Endothelial cell of umbilical vein (primary cell): ENCODE measurements around the gene BNC2.

Experiments
- CTCF ChIP-seq, 2 donors: IDR thresholded peaks; 1 replicate in 1 of 2; 2 replicates in 1 of 2; pipeline ENCODE4 v1.5.1; 2011; ENCODE audit warnings: low read length in 2 of 2, mild to moderate bottlenecking in 2 of 2, moderate library complexity in 2 of 2, control low read depth in 1 of 2, inconsistent platforms in 1 of 2, low read depth in 1 of 2; ENCODE audit not compliant: insufficient read depth in 1 of 2; ENCODE audit errors: extremely low read depth in 1 of 2
- EZH2 ChIP-seq: IDR thresholded peaks from 2 replicates; pipeline ENCODE4 v1.6.1; 2012; ENCODE audit warnings: borderline replicate concordance, low read depth, mild to moderate bottlenecking, moderate library complexity, low read length, inconsistent platforms; ENCODE audit not compliant: severe bottlenecking
- FOS ChIP-seq: IDR thresholded peaks from 2 replicates; pipeline ENCODE4 v1.6.1; 2011; ENCODE audit warnings: mild to moderate bottlenecking, low read length, moderate library complexity, borderline replicate concordance; ENCODE audit not compliant: insufficient read depth
- MAX ChIP-seq: IDR thresholded peaks from 2 replicates; pipeline ENCODE4 v1.6.1; 2011; ENCODE audit not compliant: insufficient read depth, insufficient read length
- POLR2A ChIP-seq: IDR thresholded peaks from 2 replicates; pipeline ENCODE4 v1.6.1; 2012; ENCODE audit warnings: low read depth, mild to moderate bottlenecking, control low read depth, low read length

GRCh38 chr9:16595227-16595626, 275.2 kb downstream of the BNC2 start:
- TF ChIP-seq MAX (no peak), CTCF (IDR thresholded peaks at IDR 0.05; ENCODE audit: extremely low read depth in 1 of 2, insufficient read depth in 1 of 2, low read depth in 1 of 2, low read length in 2 of 2) (no peak), POLR2A (no peak), EZH2 (no peak), FOS (no peak)
